K562 (cell line): ENCODE data around the gene SMAP2. TPM values are rescaled to one million over a fixed set of nuclear protein-coding genes. Genes with fewer than 3 reads are reported as not detected.

Experiments used
- CBFA2T3 ChIP-seq: fragments of 450-650 bp; IDR thresholded peaks from 2 replicates; pipeline ENCODE4 v1.6.1; 2017
- CBX2 ChIP-seq: fragments of 200-600 bp; sonication (generic); IDR thresholded peaks from one replicate; pipeline ENCODE4 v1.6.1; 2012; ENCODE audit warnings: mild to moderate bottlenecking, low read length, inconsistent platforms; ENCODE audit not compliant: insufficient read depth, poor library complexity, severe bottlenecking
- CLOCK ChIP-seq: fragments of 250-450 bp; sonication (Bioruptor Pico); IDR thresholded peaks from 2 replicates; pipeline ENCODE4 v1.4.0; 2020; ENCODE audit warnings: mild to moderate bottlenecking, moderate library complexity, borderline replicate concordance
- DEAF1 ChIP-seq: fragments of 450-650 bp; formaldehyde crosslinking; IDR thresholded peaks from 2 replicates; pipeline ENCODE4 v1.4.0; 2020; ENCODE audit warnings: mild to moderate bottlenecking, moderate library complexity
- E2F4 ChIP-seq: sonication (generic); formaldehyde crosslinking; IDR thresholded peaks from 2 replicates; pipeline ENCODE4 v1.8.0; 2022; ENCODE audit warnings: mild to moderate bottlenecking, low read depth, missing genetic modification reagents
- ESRRA ChIP-seq: fragments of 450-650 bp; IDR thresholded peaks from 2 replicates; pipeline ENCODE4 v1.6.1; 2014; ENCODE audit warnings: low read depth, mild to moderate bottlenecking, moderate library complexity, borderline replicate concordance
- ESRRB ChIP-seq: fragments of 250-450 bp; sonication (Bioruptor Pico); IDR thresholded peaks from 2 replicates; pipeline ENCODE4 v1.5.0; 2020; ENCODE audit warnings: mild to moderate bottlenecking, moderate library complexity, borderline replicate concordance
- EZH2 ChIP-seq: IDR thresholded peaks from 2 replicates; pipeline ENCODE4 v1.6.1; 2012; ENCODE audit warnings: low read depth, mild to moderate bottlenecking, inconsistent platforms, low read length, borderline replicate concordance
- HDAC1 ChIP-seq, 2 experiments: fragments of 450-650 bp; IDR thresholded peaks; 2 replicates each; pipeline ENCODE4 v1.6.1; 2016 to 2017; ENCODE audit warnings: inconsistent platforms in 1 of 2, mild to moderate bottlenecking in 1 of 2, moderate library complexity in 1 of 2
- KAT7 ChIP-seq: sonication (generic); formaldehyde crosslinking; IDR thresholded peaks from 2 replicates; pipeline ENCODE4 v1.8.0; 2022; ENCODE audit warnings: missing genetic modification reagents, mild to moderate bottlenecking, borderline replicate concordance
- LEF1 ChIP-seq: fragments of 450-650 bp; IDR thresholded peaks from 2 replicates; pipeline ENCODE4 v1.6.1; 2016; ENCODE audit warnings: mild to moderate bottlenecking
- MAFK ChIP-seq: IDR thresholded peaks from 2 replicates; pipeline ENCODE4 v1.6.1; 2011; ENCODE audit warnings: low read length, improper control_type of control experiment
- PTTG1 ChIP-seq: fragments of 450-650 bp; IDR thresholded peaks from 2 replicates; pipeline ENCODE4 v1.6.1; 2016; ENCODE audit warnings: low read depth, mild to moderate bottlenecking, missing genetic modification characterization, missing compliant biosample characterization
- RUNX1 ChIP-seq: sonication (generic); IDR thresholded peaks from 2 replicates; pipeline ENCODE4 v1.6.1; 2016; ENCODE audit warnings: antibody characterized with exemption, low read depth
- TRIM28 ChIP-seq: fragments of 450-650 bp; IDR thresholded peaks from 2 replicates; pipeline ENCODE4 v1.6.1; 2017
- ZBTB1 ChIP-seq: sonication (generic); formaldehyde crosslinking; IDR thresholded peaks from 2 replicates; pipeline ENCODE4 v1.8.1; 2023; ENCODE audit warnings: missing genetic modification reagents, low read depth, mild to moderate bottlenecking, borderline replicate concordance
- ZBTB43 ChIP-seq: sonication (generic); formaldehyde crosslinking; IDR thresholded peaks from 2 replicates; pipeline ENCODE4 v1.8.0; 2023; ENCODE audit warnings: mild to moderate bottlenecking, missing genetic modification reagents
- ZNF644 ChIP-seq: fragments of 200-800 bp; sonication (Bioruptor generic); IDR thresholded peaks from 2 replicates; pipeline ENCODE4 v1.6.1; 2016; ENCODE audit warnings: low read depth, missing genetic modification characterization, missing compliant biosample characterization
- ZNF695 ChIP-seq: fragments of 450-650 bp; formaldehyde crosslinking; IDR thresholded peaks from 2 replicates; pipeline ENCODE4 v1.4.0; 2020; ENCODE audit warnings: mild to moderate bottlenecking, moderate library complexity
- polyA plus RNA-seq, 8 experiments: library from polyadenylated mRNA; depleted of rRNA in 4 of 8; stranded (reverse) in 5 of 8; unstranded in 3 of 8; fragments of >200 nt; fragmentation: Nextera tagmentation in 2 of 8; fragmentation: Illumina TruSeq in 1 of 8; extraction: Ambion mirVana in 2 of 8; extraction: Trizol in 1 of 8; gene quantifications; 2 replicates each; pipeline versions ENCODE4 v1.2.1 to v1.2.3, GENCODE V29; 2011 to 2014; ENCODE audit warnings: inconsistent platforms in 1 of 8, missing spikeins in 1 of 8
- total RNA-seq, 7 experiments: library from RNA; depleted of rRNA in 6 of 7; stranded (reverse); fragments of >200 nt in 6 of 7; fragmentation: Illumina TruSeq in 2 of 7; extraction: Trizol in 2 of 7; gene quantifications; 2 replicates each; pipeline versions ENCODE4 v1.2.1 to v1.2.3, GENCODE V29; 2011 to 2021; ENCODE audit warnings: low replicate concordance in 1 of 7

The SMAP2 gene
- total and polyA plus RNA-seq, 9 of the 15 experiments (the other 6 are each of a cell fraction or from before 2014, with no cell fraction given): 38.7 to 212 (median 94.1) TPM

- TF ChIP-seq ZNF644 (no peak), CBFA2T3 (no peak), PTTG1 (tag) (no peak), ZBTB1 (CRISPR knock-in tag) (0 out of 2 replicates have a peak, but pooled peaks have one; percentile 53), CBX2 (no peak), E2F4 (no peak), EZH2 (no peak), ESRRB (no peak), ZBTB43 (0 out of 2 replicates have a peak, but pooled peaks have one; percentile 27), KAT7 (CRISPR knock-in tag) (peak; percentile 74; the same call in 1 of the 2 replicates), HDAC1 (IDR thresholded peaks at IDR 0.05) (no peak), TRIM28 (no peak), CLOCK (no peak), MAFK (no peak), ZNF695 (CRISPR knock-in tag) (no peak), LEF1 (no peak), ESRRA (no peak; the same call in 1 of the 2 replicates), DEAF1 (peak; percentile 90), RUNX1 (no peak)
Observed at GRCh38 chr1:40338745-40339419, 34.6 kb upstream of the SMAP2 start (continued).
